Lower leg skin (tissue), 4 donors: ENCODE data around the gene PPFIA3. TPM values are rescaled to one million over a fixed set of nuclear protein-coding genes. Genes with fewer than 3 reads are reported as not detected.

Experiments used
- DNase-seq, 2 donors: peaks; one replicate each; pipeline ENCODE4 v3.0.0-alpha.2; 2019; ENCODE audit warnings: low spot score in 2 of 2
- H3K4me3 ChIP-seq: fragments of 200-600 bp; sonication (generic); 2 replicates; pipeline ENCODE4 v1.5.1; 2017; ENCODE audit warnings: mild to moderate bottlenecking, low read depth; ENCODE audit not compliant: poor library complexity, severe bottlenecking
- POLR2A ChIP-seq, 2 donors: fragments of 450-650 bp; IDR thresholded peaks; one replicate each; pipeline ENCODE4 v1.6.1; 2016 to 2017; ENCODE audit warnings: antibody characterized with exemption in 2 of 2, mild to moderate bottlenecking in 1 of 2, moderate library complexity in 1 of 2
- WGBS, 2 donors: methylation state at CpG; one replicate each; pipeline ENCODE4 v1.1.5; 2018; 5-methylcytosine and 5-hydroxymethylcytosine counted together
- intact Hi-C: fragments of 100-400 bp; cut with DNase I; formaldehyde crosslinking; loops from one replicate; pipeline ENCODE4 v1.15.0; 2023; ENCODE audit warnings: low total_unique reads
- total RNA-seq, 4 donors: library from RNA; depleted of rRNA; stranded (reverse); fragments of >200 nt; gene quantifications; one replicate each; pipeline ENCODE4 v1.1.0, GENCODE V29; 2016
- TF ChIP-seq, protein P1 (sequence below), 3 donors: fragments of 450-650 bp; IDR thresholded peaks; one replicate each; pipeline ENCODE4 v1.5.1; 2016; ENCODE audit warnings: antibody characterized with exemption in 3 of 3, mild to moderate bottlenecking in 3 of 3, moderate library complexity in 2 of 3

PPFIA3 gene
- total RNA-seq, 4 donors from 2014 or later = 52.3 to 78.1 (median 64.4) TPM

DNA sequence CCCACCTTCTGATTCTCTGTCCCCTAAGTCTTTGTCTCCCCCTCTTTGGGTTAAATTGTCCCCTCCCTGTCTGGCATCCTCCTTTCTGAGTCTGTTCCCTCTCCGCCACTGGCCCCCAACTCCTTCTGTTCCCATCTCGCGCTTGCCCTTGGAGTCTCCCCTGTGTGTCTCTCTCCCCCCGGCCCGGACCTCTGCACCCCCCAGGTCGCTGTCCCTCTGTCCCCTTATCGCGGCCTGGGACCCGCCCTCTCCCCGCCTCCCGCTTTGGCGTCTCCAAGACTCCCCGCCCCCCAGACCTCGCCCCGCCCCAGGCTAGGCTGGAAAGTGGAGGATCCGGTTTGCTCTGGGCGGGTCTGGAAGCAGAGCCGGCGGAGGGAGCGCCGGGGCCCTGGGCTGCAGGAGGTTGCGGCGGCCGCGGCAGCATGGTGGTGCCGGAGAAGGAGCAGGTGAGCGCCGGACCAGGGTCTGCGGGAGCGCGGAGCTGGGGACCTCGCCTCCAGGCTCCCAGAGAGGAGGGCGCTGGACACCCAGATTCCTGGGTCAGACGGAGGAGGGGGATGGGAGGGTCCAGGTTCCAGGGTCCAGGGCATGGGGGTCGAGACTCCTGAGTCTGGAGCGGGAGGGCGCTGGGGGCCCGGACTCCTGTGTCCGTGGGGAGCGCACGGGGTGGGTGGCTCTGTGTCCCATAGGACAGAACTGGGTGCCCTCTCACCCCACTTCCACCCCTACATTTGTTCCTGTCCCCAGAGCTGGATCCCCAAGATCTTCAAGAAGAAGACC is 38.3 kb downstream of the PPFIA3 start, which contains the start of gene TRPM4:
Gene TRPM4, plus strand, starts transcription at position 348 of the 780 bp plus-strand sequence. Its CDS starts 75 bp downstream, at position 423.
- peak; percentile 88 to 98 for DNase-seq
- peak within 1 kb of the TSS; percentile 88 for H3K4me3 ChIP-seq
- intact Hi-C loops = no loop called here
- WGBS, 2 donors = 1% methylated on average over 39 to 40 of the region's 41 CpGs
- TF ChIP-seq POLR2A (IDR thresholded peaks at IDR 0.05) = no peak
- TF ChIP-seq, protein P1, sequence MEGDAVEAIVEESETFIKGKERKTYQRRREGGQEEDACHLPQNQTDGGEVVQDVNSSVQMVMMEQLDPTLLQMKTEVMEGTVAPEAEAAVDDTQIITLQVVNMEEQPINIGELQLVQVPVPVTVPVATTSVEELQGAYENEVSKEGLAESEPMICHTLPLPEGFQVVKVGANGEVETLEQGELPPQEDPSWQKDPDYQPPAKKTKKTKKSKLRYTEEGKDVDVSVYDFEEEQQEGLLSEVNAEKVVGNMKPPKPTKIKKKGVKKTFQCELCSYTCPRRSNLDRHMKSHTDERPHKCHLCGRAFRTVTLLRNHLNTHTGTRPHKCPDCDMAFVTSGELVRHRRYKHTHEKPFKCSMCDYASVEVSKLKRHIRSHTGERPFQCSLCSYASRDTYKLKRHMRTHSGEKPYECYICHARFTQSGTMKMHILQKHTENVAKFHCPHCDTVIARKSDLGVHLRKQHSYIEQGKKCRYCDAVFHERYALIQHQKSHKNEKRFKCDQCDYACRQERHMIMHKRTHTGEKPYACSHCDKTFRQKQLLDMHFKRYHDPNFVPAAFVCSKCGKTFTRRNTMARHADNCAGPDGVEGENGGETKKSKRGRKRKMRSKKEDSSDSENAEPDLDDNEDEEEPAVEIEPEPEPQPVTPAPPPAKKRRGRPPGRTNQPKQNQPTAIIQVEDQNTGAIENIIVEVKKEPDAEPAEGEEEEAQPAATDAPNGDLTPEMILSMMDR (IDR thresholded peaks at IDR 0.05) = no peak

- TF ChIP-seq, protein P1 (IDR thresholded peaks at IDR 0.05) = no peak
- TF ChIP-seq POLR2A (IDR thresholded peaks at IDR 0.05) = no peak
- 84 to 89% methylated on average over 13 of the region's 13 CpGs for WGBS, 2 donors
- no peak for DNase-seq
- intact Hi-C loops = no loop called here
- H3K4me3 ChIP-seq = no peak overlapping the region
These were observed 41.3 kb downstream of the PPFIA3 start for GRCh38 chr19:49160450-49161189.

- WGBS, 2 donors = 47 to 64% methylated on average over 4 of the region's 4 CpGs
- no peak for TF ChIP-seq POLR2A (IDR thresholded peaks at IDR 0.05)
- TF ChIP-seq, protein P1 (IDR thresholded peaks at IDR 0.05) = no peak
- intact Hi-C loops = no loop called here
- DNase-seq = no peak
- H3K4me3 ChIP-seq = no peak overlapping the region
These were observed 42.6 kb downstream of the PPFIA3 start for GRCh38 chr19:49161987-49162386.

- no peak overlapping the region for H3K4me3 ChIP-seq
- no peak for DNase-seq
- intact Hi-C loops = no loop called here
These were observed 45.9 kb downstream of the PPFIA3 start for GRCh38 chr19:49165111-49165750.

GRCh38 chr19:49165865-49166301 is 46.5 kb downstream of the PPFIA3 start:
- no peak for DNase-seq
- no peak overlapping the region for H3K4me3 ChIP-seq
- TF ChIP-seq POLR2A (IDR thresholded peaks at IDR 0.05) = no peak
- TF ChIP-seq, protein P1 (IDR thresholded peaks at IDR 0.05) = no peak
- 58 to 76% methylated on average over 15 to 16 of the region's 30 CpGs for WGBS, 2 donors
- intact Hi-C loops = no loop called here

More at GRCh38 chr19:49165111-49165750, 45.9 kb downstream of the PPFIA3 start:
- WGBS, 2 donors = 62 to 66% methylated on average over 24 of the region's 24 CpGs
- TF ChIP-seq, protein P1 (IDR thresholded peaks at IDR 0.05) = no peak
- TF ChIP-seq POLR2A (IDR thresholded peaks at IDR 0.05) = no peak
